Activated naive CD8-positive, alpha-beta T cell treated with anti-CD3 and anti-CD28 coated beads, Interleukin-2, amount 50 U/mL, for 24 hours (primary cell): ENCODE results near the gene HOXB4.

Experiments
- ATAC-seq: fragments of 150-1000 bp; cut with Tn5 transposase; one replicate; pipeline ENCODE4 v1.10.0; 2021
- DNase-seq: peaks from one replicate; pipeline ENCODE4 v3.0.0; 2021
- H3K27ac Mint-ChIP-seq: one replicate; pipeline ENCODE4 v1.8.0; 2021; ENCODE audit warnings: mild to moderate bottlenecking, mixed read lengths
- H3K27me3 Mint-ChIP-seq: one replicate; pipeline ENCODE4 v1.8.0; 2021; ENCODE audit warnings: mixed read lengths
- H3K36me3 Mint-ChIP-seq: one replicate; pipeline ENCODE4 v1.8.0; 2021; ENCODE audit warnings: low read depth, mixed read lengths
- H3K4me1 Mint-ChIP-seq: one replicate; pipeline ENCODE4 v1.8.0; 2021; ENCODE audit warnings: mixed read lengths
- H3K4me3 Mint-ChIP-seq: one replicate; pipeline ENCODE4 v1.8.0; 2021; ENCODE audit warnings: mild to moderate bottlenecking, moderate library complexity, mixed read lengths
- H3K9me3 Mint-ChIP-seq: one replicate; pipeline ENCODE4 v1.8.0; 2021; ENCODE audit warnings: mixed read lengths

The HOXB4 gene

GRCh38 chr17:48526608-48527546 lies 51.3 kb downstream of the HOXB4 start:
- DNase-seq (peak; percentile 27), ATAC-seq (no peak)
- Mint-ChIP-seq H3K27ac (no peak overlapping the region), H3K4me3 (no peak overlapping the region), H3K9me3 (no peaks in the 10 kb centered on the region), H3K36me3 (no peaks in the 10 kb centered on the region), H3K27me3 (peaks cover 43% of the 10 kb centered on the region), H3K4me1 (peaks cover 10% of the 10 kb centered on the region)
